H9 (cell line): ENCODE data around the gene LMOD3. TPM values are rescaled to one million over a fixed set of nuclear protein-coding genes. Genes with fewer than 3 reads are reported as not detected.

Experiments used
- DNase-seq: peaks from one replicate; pipeline ENCODE4 v3.0.0-alpha.2; 2017
- H2AFZ ChIP-seq: one replicate; pipeline ENCODE4 v1.6.1; 2013; ENCODE audit warnings: mild to moderate bottlenecking, low read length, control low read depth, moderate library complexity
- H2AK5ac ChIP-seq: 2 replicates; pipeline ENCODE4 v1.6.1; 2013; ENCODE audit warnings: low read length, control low read depth, mixed read lengths; ENCODE audit not compliant: insufficient read length
- H2BK120ac ChIP-seq: one replicate; pipeline ENCODE4 v1.6.1; 2013; ENCODE audit warnings: low read depth, mild to moderate bottlenecking, low read length, control low read depth, inconsistent platforms; ENCODE audit not compliant: poor library complexity, severe bottlenecking
- H2BK12ac ChIP-seq: 2 replicates; pipeline ENCODE4 v1.6.1; 2013; ENCODE audit warnings: low read length, control low read depth, mixed read lengths, low read depth; ENCODE audit not compliant: insufficient read length
- H2BK15ac ChIP-seq: 2 replicates; pipeline ENCODE4 v1.6.1; 2013; ENCODE audit warnings: low read depth, low read length, control low read depth
- H2BK20ac ChIP-seq: one replicate; pipeline ENCODE4 v1.6.1; 2013; ENCODE audit warnings: low read depth, mild to moderate bottlenecking, low read length, control low read depth, inconsistent platforms; ENCODE audit not compliant: poor library complexity, severe bottlenecking
- H2BK5ac ChIP-seq: 2 replicates; pipeline ENCODE4 v1.6.1; 2013; ENCODE audit warnings: low read length, control low read depth, mixed read lengths; ENCODE audit not compliant: insufficient read length
- H3K14ac ChIP-seq: 2 replicates; pipeline ENCODE4 v1.6.1; 2013; ENCODE audit warnings: low read length, control low read depth; ENCODE audit not compliant: insufficient read depth
- H3K18ac ChIP-seq: 2 replicates; pipeline ENCODE4 v1.6.1; 2013; ENCODE audit warnings: low read depth, mild to moderate bottlenecking, mixed read lengths, low read length, control low read depth; ENCODE audit not compliant: insufficient read length
- H3K23ac ChIP-seq: 2 replicates; pipeline ENCODE4 v1.6.1; 2013; ENCODE audit warnings: low read length, control low read depth, mixed read lengths, low read depth; ENCODE audit not compliant: insufficient read length
- H3K23me2 ChIP-seq: 2 replicates; pipeline ENCODE4 v1.6.1; 2013; ENCODE audit warnings: low read depth, mild to moderate bottlenecking, mixed read lengths, low read length, control low read depth; ENCODE audit not compliant: insufficient read length, poor library complexity, severe bottlenecking
- H3K27ac ChIP-seq: 2 replicates; pipeline ENCODE4 v1.5.1; 2013; ENCODE audit warnings: low read length, control low read depth, mixed read lengths, low read depth; ENCODE audit not compliant: insufficient read length
- H3K27me3 ChIP-seq: 2 replicates; pipeline ENCODE4 v1.6.1; 2013; ENCODE audit warnings: low read length, control low read depth, inconsistent platforms; ENCODE audit not compliant: insufficient read depth
- H3K4ac ChIP-seq: 2 replicates; pipeline ENCODE4 v1.6.1; 2013; ENCODE audit warnings: low read depth, mild to moderate bottlenecking, control low read depth, inconsistent platforms, low read length, moderate library complexity
- H3K4me1 ChIP-seq: 2 replicates; pipeline ENCODE4 v1.6.1; 2013; ENCODE audit warnings: low read length, control low read depth, inconsistent platforms; ENCODE audit not compliant: insufficient read depth
- H3K4me2 ChIP-seq: 2 replicates; pipeline ENCODE4 v1.6.1; 2013; ENCODE audit warnings: low read length, control low read depth, mixed read lengths; ENCODE audit not compliant: insufficient read length, insufficient read depth
- H3K56ac ChIP-seq: 2 replicates; pipeline ENCODE4 v1.6.1; 2013; ENCODE audit warnings: low read depth, mild to moderate bottlenecking, mixed read lengths, low read length, control low read depth; ENCODE audit not compliant: insufficient read length
- H3K79me1 ChIP-seq: 2 replicates; pipeline ENCODE4 v1.6.1; 2013; ENCODE audit warnings: low read depth, mild to moderate bottlenecking, moderate library complexity, low read length, control low read depth, inconsistent platforms; ENCODE audit not compliant: insufficient read depth, poor library complexity, severe bottlenecking
- H3K79me2 ChIP-seq: 2 replicates; pipeline ENCODE4 v1.6.1; 2013; ENCODE audit warnings: low read length, control low read depth, inconsistent platforms; ENCODE audit not compliant: insufficient read depth
- H3K9ac ChIP-seq: 2 replicates; pipeline ENCODE4 v1.6.1; 2013; ENCODE audit warnings: low read length, control low read depth, mixed read lengths; ENCODE audit not compliant: insufficient read length; ENCODE audit errors: extremely low read depth
- H3K9me3 ChIP-seq: one replicate; pipeline ENCODE4 v1.6.1; 2013; ENCODE audit warnings: low read depth, low read length, inconsistent platforms; ENCODE audit not compliant: control insufficient read depth
- H3T11ph ChIP-seq: one replicate; pipeline ENCODE4 v1.6.1; 2013; ENCODE audit warnings: mild to moderate bottlenecking, low read length, control low read depth, inconsistent platforms
- H4K20me1 ChIP-seq: one replicate; pipeline ENCODE4 v1.6.1; 2013; ENCODE audit not compliant: control insufficient read depth, insufficient read length, insufficient read depth
- H4K5ac ChIP-seq: 2 replicates; pipeline ENCODE4 v1.6.1; 2013; ENCODE audit warnings: low read depth, mild to moderate bottlenecking, mixed read lengths, low read length, control low read depth; ENCODE audit not compliant: insufficient read length
- H4K8ac ChIP-seq: replicated peaks from 2 replicates; pipeline ENCODE4 v1.6.1; 2013; ENCODE audit warnings: low read length, control low read depth, mixed read lengths, low read depth; ENCODE audit not compliant: insufficient read length
- H4K91ac ChIP-seq: 2 replicates; pipeline ENCODE4 v1.6.1; 2013; ENCODE audit warnings: low read depth, mild to moderate bottlenecking, moderate library complexity, mixed read lengths, low read length, control low read depth; ENCODE audit not compliant: insufficient read length
- H3K27ac Mint-ChIP-seq, 3 experiments: 2 replicates in 2 of 3; 3 replicates in 1 of 3; pipeline ENCODE4 v1.8.0; 2020 to 2021; ENCODE audit warnings: mixed read lengths in 3 of 3, mild to moderate bottlenecking in 1 of 3, moderate library complexity in 1 of 3
- H3K27me3 Mint-ChIP-seq: 2 replicates; pipeline ENCODE4 v1.8.0; 2021; ENCODE audit warnings: low read depth, mild to moderate bottlenecking, moderate library complexity, mixed read lengths
- H3K36me3 Mint-ChIP-seq, 3 experiments: 2 replicates in 2 of 3; 3 replicates in 1 of 3; pipeline ENCODE4 v1.8.0; 2020 to 2021; ENCODE audit warnings: low read depth in 3 of 3, mixed read lengths in 3 of 3; ENCODE audit not compliant: insufficient read depth in 1 of 3
- H3K4me1 Mint-ChIP-seq, 2 experiments: 2 replicates each; pipeline ENCODE4 v1.8.0; 2020; ENCODE audit warnings: mixed read lengths in 2 of 2
- H3K4me3 Mint-ChIP-seq, 2 experiments: 2 replicates in 1 of 2; 3 replicates in 1 of 2; pipeline ENCODE4 v1.8.0; 2020 to 2021; ENCODE audit warnings: mild to moderate bottlenecking in 2 of 2, mixed read lengths in 2 of 2, moderate library complexity in 1 of 2
- H3K9me3 Mint-ChIP-seq, 2 experiments: 2 replicates in 1 of 2; 3 replicates in 1 of 2; pipeline ENCODE4 v1.8.0; 2020; ENCODE audit warnings: mild to moderate bottlenecking in 2 of 2, mixed read lengths in 2 of 2, moderate library complexity in 1 of 2
- WGBS: extraction: QIAGEN DNeasy Blood & Tissue Kit; methylation state at CpG from one replicate; pipeline ENCODE4 v1.1.7; 2013; ENCODE audit warnings: missing lambda C conversion rate, low lambda C conversion rate, mixed read lengths; ENCODE audit not compliant: insufficient read length; ENCODE audit errors: extremely low coverage; 5-methylcytosine and 5-hydroxymethylcytosine counted together
- total RNA-seq: library from RNA; stranded (reverse); gene quantifications from 2 replicates; pipeline ENCODE4 v1.2.1, GENCODE V29; 2021
- TF ChIP-seq, protein P1 (sequence below): fragments of 200-600 bp; sonication (generic); conservative IDR thresholded peaks from 3 replicates; pipeline ENCODE4 v1.8.0; 2021; ENCODE audit warnings: antibody characterized with exemption, mild to moderate bottlenecking

Gene LMOD3
- total RNA-seq, 1 experiment from 2014 or later: not detected

- H4K20me1 ChIP-seq: no peaks in the 10 kb centered on the region
These were observed 14.6 kb downstream of the LMOD3 start for GRCh38 chr3:69107841-69108240.

More at GRCh38 chr3:69107841-69108240, 14.6 kb downstream of the LMOD3 start:
- H4K91ac ChIP-seq: no peak overlapping the region
- no peak overlapping the region for H3K18ac ChIP-seq
- peaks cover 4% of the 10 kb centered on the region for H3K4me1 ChIP-seq
- H3K56ac ChIP-seq: no peak overlapping the region
- H4K8ac ChIP-seq: no peak overlapping the region
- no peak overlapping the region for H2BK20ac ChIP-seq
- no peak overlapping the region for H3K14ac ChIP-seq
- H3T11ph ChIP-seq: no peak overlapping the region
- no peak overlapping the region for H3K4me3 Mint-ChIP-seq
- H2BK5ac ChIP-seq: no peak overlapping the region
- H2BK120ac ChIP-seq: no peak overlapping the region
- H3K36me3 Mint-ChIP-seq: peaks cover 0 to 5% (median 0%) of the 10 kb centered on the region in 3 experiments; a peak in 1 of 7 replicates
- no peak overlapping the region for H3K4ac ChIP-seq
- H3K79me1 ChIP-seq: no peaks in the 10 kb centered on the region
- H3K9me3 Mint-ChIP-seq: no peaks in the 10 kb centered on the region
- H3K9ac ChIP-seq: no peak overlapping the region
- no peaks in the 10 kb centered on the region for H3K9me3 ChIP-seq
- no peak for DNase-seq
- H3K23ac ChIP-seq: no peak overlapping the region
- H3K27ac ChIP-seq: no peak overlapping the region
- no peak overlapping the region for H2BK12ac ChIP-seq
- no peak overlapping the region for H2BK15ac ChIP-seq
- no peak overlapping the region for H3K27ac Mint-ChIP-seq
- WGBS: no CpG with 5 or more reads among the region's 5 CpGs
- H3K4me2 ChIP-seq: no peak overlapping the region
- H3K79me2 ChIP-seq: no peaks in the 10 kb centered on the region
- no peaks in the 10 kb centered on the region for H3K27me3 ChIP-seq
- H3K27me3 Mint-ChIP-seq: no peaks in the 10 kb centered on the region
- H2AK5ac ChIP-seq: no peak overlapping the region
- H2AFZ ChIP-seq: no peak overlapping the region
- H3K23me2 ChIP-seq: no peaks in the 10 kb centered on the region
- TF ChIP-seq, protein P1, sequence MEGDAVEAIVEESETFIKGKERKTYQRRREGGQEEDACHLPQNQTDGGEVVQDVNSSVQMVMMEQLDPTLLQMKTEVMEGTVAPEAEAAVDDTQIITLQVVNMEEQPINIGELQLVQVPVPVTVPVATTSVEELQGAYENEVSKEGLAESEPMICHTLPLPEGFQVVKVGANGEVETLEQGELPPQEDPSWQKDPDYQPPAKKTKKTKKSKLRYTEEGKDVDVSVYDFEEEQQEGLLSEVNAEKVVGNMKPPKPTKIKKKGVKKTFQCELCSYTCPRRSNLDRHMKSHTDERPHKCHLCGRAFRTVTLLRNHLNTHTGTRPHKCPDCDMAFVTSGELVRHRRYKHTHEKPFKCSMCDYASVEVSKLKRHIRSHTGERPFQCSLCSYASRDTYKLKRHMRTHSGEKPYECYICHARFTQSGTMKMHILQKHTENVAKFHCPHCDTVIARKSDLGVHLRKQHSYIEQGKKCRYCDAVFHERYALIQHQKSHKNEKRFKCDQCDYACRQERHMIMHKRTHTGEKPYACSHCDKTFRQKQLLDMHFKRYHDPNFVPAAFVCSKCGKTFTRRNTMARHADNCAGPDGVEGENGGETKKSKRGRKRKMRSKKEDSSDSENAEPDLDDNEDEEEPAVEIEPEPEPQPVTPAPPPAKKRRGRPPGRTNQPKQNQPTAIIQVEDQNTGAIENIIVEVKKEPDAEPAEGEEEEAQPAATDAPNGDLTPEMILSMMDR: no peak
- H3K4me1 Mint-ChIP-seq: peaks cover 6% of the 10 kb centered on the region in 2 experiments
- no peak overlapping the region for H4K5ac ChIP-seq
